Effector memory CD4-positive, alpha-beta T cell (primary cell): ENCODE results near the gene RALGPS2.

Source experiments
- DNase-seq, 3 donors: peaks; one replicate each; pipeline ENCODE4 v3.0.0-alpha.2; 2020
- H3K27ac ChIP-seq: 2 replicates; pipeline ENCODE4 v1.7.0; 2013; ENCODE audit warnings: mild to moderate bottlenecking, low read length, moderate library complexity; ENCODE audit not compliant: insufficient read depth, poor library complexity, severe bottlenecking
- H3K27me3 ChIP-seq: replicated peaks from 2 replicates; pipeline ENCODE4 v1.7.0; 2013; ENCODE audit warnings: mild to moderate bottlenecking, low read length; ENCODE audit not compliant: insufficient read depth, control insufficient read depth, poor library complexity, severe bottlenecking
- H3K36me3 ChIP-seq: 2 replicates; pipeline ENCODE4 v1.7.0; 2013; ENCODE audit warnings: mild to moderate bottlenecking, low read length, moderate library complexity; ENCODE audit not compliant: control insufficient read depth, insufficient read depth
- H3K4me1 ChIP-seq: 2 replicates; pipeline ENCODE4 v1.7.0; 2013; ENCODE audit warnings: low read length, mild to moderate bottlenecking; ENCODE audit not compliant: control insufficient read depth, insufficient read depth, poor library complexity, severe bottlenecking
- H3K4me3 ChIP-seq: 2 replicates; pipeline ENCODE4 v1.7.0; 2013; ENCODE audit warnings: low read length, low read depth, mild to moderate bottlenecking; ENCODE audit not compliant: insufficient read depth, poor library complexity, severe bottlenecking
- H3K9me3 ChIP-seq: 2 replicates; pipeline ENCODE4 v1.7.0; 2013; ENCODE audit warnings: mild to moderate bottlenecking, low read length, moderate library complexity; ENCODE audit not compliant: control insufficient read depth

The RALGPS2 gene

GRCh38 chr1:178690496-178690895 lies 34.5 kb upstream of the RALGPS2 start:
- Histone ChIP-seq H3K27ac (no peak overlapping the region), H3K4me1 (no peaks in the 10 kb centered on the region), H3K4me3 (no peak overlapping the region), H3K36me3 (no peaks in the 10 kb centered on the region), H3K9me3 (no peaks in the 10 kb centered on the region), H3K27me3 (no peaks in the 10 kb centered on the region)
- no peak for DNase-seq

GRCh38 chr1:178692564-178693327 lies 32.3 kb upstream of the RALGPS2 start:
- Histone ChIP-seq H3K4me3 (no peak overlapping the region), H3K36me3 (no peaks in the 10 kb centered on the region), H3K4me1 (no peaks in the 10 kb centered on the region), H3K27me3 (no peaks in the 10 kb centered on the region), H3K9me3 (no peaks in the 10 kb centered on the region), H3K27ac (no peak overlapping the region)
- no peak for DNase-seq

GRCh38 chr1:178693366-178693765 lies 31.7 kb upstream of the RALGPS2 start:
- Histone ChIP-seq H3K9me3 (no peaks in the 10 kb centered on the region), H3K4me1 (no peaks in the 10 kb centered on the region), H3K36me3 (no peaks in the 10 kb centered on the region), H3K4me3 (no peak overlapping the region), H3K27ac (no peak overlapping the region), H3K27me3 (no peaks in the 10 kb centered on the region)
- no peak for DNase-seq

- no peaks in the 10 kb centered on the region for H3K27me3 ChIP-seq
- no peak overlapping the region for H3K4me3 ChIP-seq
- no peaks in the 10 kb centered on the region for H3K9me3 ChIP-seq
- no peaks in the 10 kb centered on the region for H3K36me3 ChIP-seq
- H3K4me1 ChIP-seq, result no peaks in the 10 kb centered on the region
- no peak overlapping the region for H3K27ac ChIP-seq
- DNase-seq, result no peak
Measured at GRCh38 chr1:178694923-178695525, 30.0 kb upstream of the RALGPS2 start.

GRCh38 chr1:178702146-178702545 lies 22.9 kb upstream of the RALGPS2 start:
- no peaks in the 10 kb centered on the region for H3K36me3 ChIP-seq
- no peaks in the 10 kb centered on the region for H3K27me3 ChIP-seq
- H3K27ac ChIP-seq, result no peak overlapping the region
- no peaks in the 10 kb centered on the region for H3K9me3 ChIP-seq
- no peak for DNase-seq
- no peaks in the 10 kb centered on the region for H3K4me1 ChIP-seq
- no peak overlapping the region for H3K4me3 ChIP-seq

- Histone ChIP-seq H3K27me3 (no peaks in the 10 kb centered on the region), H3K4me1 (no peaks in the 10 kb centered on the region), H3K9me3 (no peaks in the 10 kb centered on the region), H3K36me3 (no peaks in the 10 kb centered on the region), H3K4me3 (no peak overlapping the region), H3K27ac (no peak overlapping the region)
- DNase-seq, result no peak
Measured at GRCh38 chr1:178704833-178705232, 20.2 kb upstream of the RALGPS2 start.

- H3K36me3 ChIP-seq, result no peaks in the 10 kb centered on the region
- no peak for DNase-seq
- H3K27ac ChIP-seq, result no peak overlapping the region
- H3K27me3 ChIP-seq, result no peaks in the 10 kb centered on the region
- no peaks in the 10 kb centered on the region for H3K9me3 ChIP-seq
- no peak overlapping the region for H3K4me3 ChIP-seq
- no peaks in the 10 kb centered on the region for H3K4me1 ChIP-seq
Measured at GRCh38 chr1:178706432-178706831, 18.6 kb upstream of the RALGPS2 start.

GRCh38 chr1:178713259-178713658 lies 11.8 kb upstream of the RALGPS2 start:
- Histone ChIP-seq H3K36me3 (no peaks in the 10 kb centered on the region), H3K4me1 (no peaks in the 10 kb centered on the region), H3K4me3 (no peak overlapping the region), H3K9me3 (no peaks in the 10 kb centered on the region), H3K27ac (no peak overlapping the region), H3K27me3 (no peaks in the 10 kb centered on the region)
- no peak for DNase-seq

GRCh38 chr1:178714453-178714852 lies 10.6 kb upstream of the RALGPS2 start:
- DNase-seq, result no peak
- Histone ChIP-seq H3K9me3 (no peaks in the 10 kb centered on the region), H3K4me3 (no peak overlapping the region), H3K27me3 (no peaks in the 10 kb centered on the region), H3K27ac (no peak overlapping the region), H3K4me1 (no peaks in the 10 kb centered on the region), H3K36me3 (no peaks in the 10 kb centered on the region)

- Histone ChIP-seq H3K27me3 (no peaks in the 10 kb centered on the region), H3K4me1 (no peaks in the 10 kb centered on the region), H3K9me3 (no peaks in the 10 kb centered on the region), H3K36me3 (no peaks in the 10 kb centered on the region), H3K27ac (no peak overlapping the region), H3K4me3 (no peak overlapping the region)
- DNase-seq, result no peak
Measured at GRCh38 chr1:178716111-178716510, 8.9 kb upstream of the RALGPS2 start.
